IPS DF 6.9 (cell line): Measurements from ENCODE around the gene RNASEL.

Experiments
- DNase-seq: peaks from one replicate; pipeline ENCODE4 v3.0.0-alpha.2; 2013; ENCODE audit warnings: low read depth, low spot score
- H3K27ac ChIP-seq: one replicate; pipeline ENCODE4 v1.5.1; 2013; ENCODE audit warnings: low read length, control low read depth
- H3K27me3 ChIP-seq: 2 replicates; pipeline ENCODE4 v1.6.1; 2013; ENCODE audit warnings: mild to moderate bottlenecking, low read length; ENCODE audit not compliant: control insufficient read depth, insufficient read depth
- H3K36me3 ChIP-seq: 2 replicates; pipeline ENCODE4 v1.6.1; 2013; ENCODE audit warnings: low read length; ENCODE audit not compliant: control insufficient read depth, insufficient read depth
- H3K4me1 ChIP-seq: 2 replicates; pipeline ENCODE4 v1.6.1; 2013; ENCODE audit warnings: low read length; ENCODE audit not compliant: control insufficient read depth, insufficient read depth
- H3K4me3 ChIP-seq: 2 replicates; pipeline ENCODE4 v1.5.1; 2013; ENCODE audit warnings: mild to moderate bottlenecking, low read length
- H3K9me3 ChIP-seq: 2 replicates; pipeline ENCODE4 v1.6.1; 2013; ENCODE audit warnings: low read length, inconsistent platforms; ENCODE audit not compliant: control insufficient read depth, insufficient read depth
- WGBS: extraction: QIAGEN DNeasy Blood & Tissue Kit; methylation state at CpG from one replicate; pipeline ENCODE4 v1.1.7; 2013; ENCODE audit warnings: mixed read lengths, missing lambda C conversion rate; ENCODE audit not compliant: insufficient read length, insufficient coverage; 5-methylcytosine and 5-hydroxymethylcytosine counted together

RNASEL gene

DNA sequence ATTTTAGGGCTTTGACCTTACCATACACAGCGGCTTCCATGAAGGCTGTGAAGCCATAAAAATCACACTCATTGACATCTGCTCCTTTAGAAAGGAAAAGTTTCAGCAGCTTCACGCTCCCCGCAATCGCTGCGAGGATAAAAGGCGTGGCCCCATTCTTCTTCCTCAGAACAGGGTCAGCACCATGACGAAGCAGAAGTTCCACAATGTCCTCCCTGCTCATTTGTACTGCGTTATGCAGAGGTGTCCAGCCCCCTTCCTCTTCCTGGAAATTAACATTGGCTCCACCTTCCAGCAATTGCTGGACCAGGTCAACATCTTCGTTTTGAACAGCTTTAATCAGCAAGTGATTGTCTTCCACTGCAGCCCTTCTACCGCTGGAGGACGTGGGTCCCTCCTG, 2.7 kb downstream of the RNASEL start:
- Histone ChIP-seq H3K27me3 (no peaks in the 10 kb centered on the region), H3K36me3 (no peaks in the 10 kb centered on the region), H3K4me1 (no peaks in the 10 kb centered on the region), H3K27ac (no peak overlapping the region), H3K4me3 (no peak overlapping the region), H3K9me3 (no peaks in the 10 kb centered on the region)
- WGBS = no CpG with 5 or more reads among the region's 11 CpGs
- no peak for DNase-seq

DNA sequence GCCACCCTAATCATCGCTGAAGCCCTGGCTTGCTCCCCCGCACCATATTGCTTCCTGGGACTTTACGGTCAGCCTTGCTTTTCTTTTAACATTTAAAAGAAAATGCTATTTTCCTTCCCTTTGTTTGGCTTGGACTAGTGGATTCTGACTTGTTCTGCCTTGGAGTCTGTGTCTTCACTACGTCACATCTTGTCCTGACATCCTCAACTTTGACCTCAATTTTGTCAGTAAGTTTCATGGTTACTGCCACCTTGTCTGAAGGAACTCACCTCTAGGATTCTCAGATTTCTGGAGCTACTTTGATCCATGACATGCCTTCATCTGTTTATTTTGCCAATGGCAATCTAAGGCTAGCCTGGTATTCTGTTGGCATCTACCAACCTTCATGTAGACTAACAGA, 4.3 kb downstream of the RNASEL start:
- Histone ChIP-seq H3K4me1 (no peaks in the 10 kb centered on the region), H3K36me3 (no peaks in the 10 kb centered on the region), H3K27me3 (no peaks in the 10 kb centered on the region), H3K9me3 (no peaks in the 10 kb centered on the region), H3K27ac (no peak overlapping the region), H3K4me3 (no peak overlapping the region)
- WGBS = no CpG with 5 or more reads among the region's 4 CpGs
- DNase-seq = no peak

DNA sequence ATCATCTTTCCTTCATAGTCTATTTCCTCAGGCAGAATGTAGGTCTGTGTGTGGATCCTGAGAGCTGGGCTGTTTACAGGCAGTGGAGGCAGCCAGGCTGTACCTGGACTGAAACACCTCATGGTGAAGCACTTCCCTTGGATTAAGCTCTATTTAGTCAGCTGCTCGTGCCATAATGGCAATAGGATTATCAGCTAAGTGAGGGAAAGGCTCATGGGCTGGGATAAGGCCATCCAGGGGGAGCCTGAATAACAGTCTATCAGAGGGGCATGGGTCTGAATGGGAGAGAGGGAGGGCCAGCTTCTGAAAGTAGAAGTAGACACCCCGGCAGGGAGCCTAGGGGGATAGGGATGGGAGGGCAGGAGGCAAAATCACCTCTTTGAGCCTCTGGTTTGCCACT, 8.3 kb downstream of the RNASEL start:
- no peak overlapping the region for H3K4me3 ChIP-seq
- H3K9me3 ChIP-seq = no peaks in the 10 kb centered on the region
- no peaks in the 10 kb centered on the region for H3K27me3 ChIP-seq
- no peak overlapping the region for H3K27ac ChIP-seq
- DNase-seq = no peak
- no CpG with 5 or more reads among the region's 2 CpGs for WGBS
- no peaks in the 10 kb centered on the region for H3K36me3 ChIP-seq
- no peaks in the 10 kb centered on the region for H3K4me1 ChIP-seq

DNA sequence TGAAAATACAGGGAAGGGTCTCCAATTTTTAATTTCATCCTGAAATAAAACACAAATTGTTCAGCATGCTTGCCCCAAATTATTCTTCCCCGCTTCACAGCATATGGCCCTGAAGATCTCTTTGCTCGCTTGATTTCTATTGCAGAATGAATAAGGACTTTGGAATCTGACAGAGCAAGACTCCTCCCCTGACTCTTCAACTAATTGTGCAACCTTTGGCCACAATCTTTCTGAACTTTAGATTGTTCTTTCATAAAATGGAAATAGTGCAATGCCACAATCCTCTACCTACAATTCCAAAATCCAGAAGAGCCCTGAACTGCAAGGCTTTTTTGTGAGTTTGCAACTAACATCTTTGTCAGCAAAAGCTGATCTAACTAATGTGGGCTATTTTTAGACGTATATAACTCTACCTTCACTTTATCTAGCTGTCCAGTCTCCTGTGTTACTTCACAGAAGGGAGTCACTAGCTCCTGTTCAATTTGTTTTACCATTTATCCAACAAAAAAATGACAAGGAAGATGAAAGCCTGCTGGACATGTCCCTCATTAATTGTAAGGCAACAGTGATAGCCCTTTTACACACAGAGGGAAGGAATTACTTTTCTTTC, 13.4 kb downstream of the RNASEL start:
- no peak for DNase-seq
- Histone ChIP-seq H3K27ac (no peak overlapping the region), H3K27me3 (no peaks in the 10 kb centered on the region), H3K4me1 (no peaks in the 10 kb centered on the region), H3K4me3 (no peak overlapping the region), H3K36me3 (no peaks in the 10 kb centered on the region), H3K9me3 (no peaks in the 10 kb centered on the region)
- WGBS = no CpG with 5 or more reads among the region's 3 CpGs

GRCh38 chr1:182574156-182574555, 14.9 kb downstream of the RNASEL start:
- WGBS = no CpG with 5 or more reads among the region's 4 CpGs

GRCh38 chr1:182570611-182570970, 18.5 kb downstream of the RNASEL start:
- Histone ChIP-seq H3K27me3 (no peaks in the 10 kb centered on the region), H3K9me3 (no peaks in the 10 kb centered on the region), H3K4me3 (no peak overlapping the region), H3K27ac (no peak overlapping the region), H3K4me1 (no peaks in the 10 kb centered on the region), H3K36me3 (no peaks in the 10 kb centered on the region)
- no peak for DNase-seq
- WGBS = no CpG with 5 or more reads among the region's 2 CpGs

More at GRCh38 chr1:182574156-182574555, 14.9 kb downstream of the RNASEL start:
- no peaks in the 10 kb centered on the region for H3K27me3 ChIP-seq
- H3K4me3 ChIP-seq = no peak overlapping the region
- H3K27ac ChIP-seq = no peak overlapping the region
- no peak for DNase-seq
- H3K4me1 ChIP-seq = no peaks in the 10 kb centered on the region
- H3K36me3 ChIP-seq = no peaks in the 10 kb centered on the region
- H3K9me3 ChIP-seq = no peaks in the 10 kb centered on the region

DNA sequence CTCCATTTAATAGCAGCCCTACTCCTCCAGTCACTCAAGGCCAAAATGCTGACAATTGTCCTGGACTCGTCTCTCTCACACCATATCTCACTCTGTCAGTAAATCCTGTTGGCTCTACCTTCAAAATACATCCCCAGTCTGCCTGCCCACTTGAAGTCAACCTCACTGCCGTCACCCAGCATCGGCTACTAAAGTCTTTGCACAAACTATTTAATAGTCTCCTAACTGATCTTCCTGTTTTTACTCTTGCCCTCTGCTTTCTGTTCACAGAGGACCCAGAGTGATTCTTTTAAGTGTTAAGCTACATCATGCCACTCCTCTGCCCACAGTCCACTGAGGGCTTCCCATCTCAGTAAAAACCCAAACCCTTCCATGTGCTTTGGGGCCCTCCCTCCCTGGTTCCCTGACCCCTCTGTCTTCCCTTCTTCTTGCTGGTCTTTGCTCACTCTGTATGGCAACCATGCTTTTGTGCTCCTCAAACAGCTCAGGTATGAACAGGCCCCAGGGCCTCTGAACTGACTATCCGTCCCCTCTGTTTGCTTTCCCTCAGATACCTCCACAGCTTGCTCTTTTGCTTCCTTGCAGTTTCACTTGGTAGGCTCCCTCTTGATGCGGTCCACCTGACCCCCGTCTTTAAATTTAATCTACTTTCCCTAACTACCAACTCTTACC, 19.0 kb downstream of the RNASEL start:
- Histone ChIP-seq H3K4me3 (no peak overlapping the region), H3K4me1 (no peaks in the 10 kb centered on the region), H3K36me3 (no peaks in the 10 kb centered on the region), H3K9me3 (no peaks in the 10 kb centered on the region), H3K27ac (no peak overlapping the region), H3K27me3 (no peaks in the 10 kb centered on the region)
- 100% methylated on average over 1 of the region's 6 CpGs for WGBS
- DNase-seq = no peak

DNA sequence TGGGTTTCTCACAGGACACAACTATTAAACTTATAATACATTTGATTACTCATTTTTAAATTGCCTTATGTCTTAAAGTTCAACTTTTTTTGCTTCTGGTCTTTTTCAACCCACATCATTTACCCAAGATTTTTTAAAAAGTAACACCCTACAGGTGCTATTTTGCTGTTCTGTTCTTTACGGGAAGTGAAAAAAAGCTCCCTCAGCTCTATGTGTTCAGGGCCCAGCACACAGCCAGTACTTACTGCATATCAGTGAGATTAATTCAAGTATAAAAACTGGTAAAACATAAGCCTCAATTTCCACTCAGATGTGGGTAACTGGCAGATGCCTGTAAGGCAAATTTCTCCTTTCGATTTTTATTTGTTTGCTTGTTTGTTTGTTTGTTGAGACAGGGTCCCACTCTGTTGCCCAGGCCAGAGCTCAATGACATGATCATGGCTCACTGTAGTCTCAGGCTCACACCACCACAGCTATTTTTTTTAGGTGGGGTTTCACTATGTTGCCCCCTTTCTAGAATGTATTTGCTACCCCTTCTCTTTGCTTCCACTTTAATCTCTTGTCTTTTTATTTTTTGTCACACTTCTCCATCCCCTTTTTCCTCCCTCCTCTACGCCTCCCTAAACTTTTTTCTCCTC, 20.3 kb downstream of the RNASEL start:
- Histone ChIP-seq H3K27ac (no peak overlapping the region), H3K9me3 (no peaks in the 10 kb centered on the region), H3K27me3 (no peaks in the 10 kb centered on the region), H3K36me3 (no peaks in the 10 kb centered on the region), H3K4me1 (no peaks in the 10 kb centered on the region), H3K4me3 (no peak overlapping the region)
- 67% methylated on average over 1 of the region's 3 CpGs for WGBS
- no peak for DNase-seq

GRCh38 chr1:182567629-182568028, 21.4 kb downstream of the RNASEL start:
- Histone ChIP-seq H3K36me3 (no peaks in the 10 kb centered on the region), H3K27me3 (no peaks in the 10 kb centered on the region), H3K4me1 (no peaks in the 10 kb centered on the region), H3K27ac (no peak overlapping the region), H3K9me3 (no peaks in the 10 kb centered on the region), H3K4me3 (no peak overlapping the region)
- WGBS = no CpG with 5 or more reads among the region's 5 CpGs
- DNase-seq = no peak

DNA sequence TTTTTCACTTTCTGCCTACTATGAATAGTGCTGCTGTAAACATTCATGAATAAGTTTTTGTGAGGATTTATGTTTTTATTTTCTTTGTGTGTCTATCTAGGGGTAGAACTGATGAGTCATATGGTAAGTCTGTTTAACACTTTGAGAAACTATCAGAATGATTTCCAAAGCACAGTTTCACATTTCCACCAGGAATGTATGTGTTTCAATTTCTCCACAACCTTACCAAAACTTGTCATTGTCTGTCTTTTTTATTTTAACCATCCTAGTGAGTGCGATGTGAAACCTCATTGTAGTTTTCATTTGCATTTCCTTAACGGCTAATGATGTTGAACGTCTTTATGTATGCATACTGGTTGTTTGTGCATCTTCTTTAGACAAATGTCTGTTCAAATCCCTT, 23.5 kb downstream of the RNASEL start:
- Histone ChIP-seq H3K36me3 (no peaks in the 10 kb centered on the region), H3K9me3 (no peaks in the 10 kb centered on the region), H3K4me1 (no peaks in the 10 kb centered on the region), H3K4me3 (no peak overlapping the region), H3K27ac (no peak overlapping the region), H3K27me3 (no peaks in the 10 kb centered on the region)
- DNase-seq = no peak
- WGBS = no CpG with 5 or more reads among the region's 3 CpGs
